HepG2 (cell line): ENCODE results near the gene ABCC8. TPM values are rescaled to one million over a fixed set of nuclear protein-coding genes. Genes with fewer than 3 reads are reported as not detected.

Experiments
- ATAC-seq: fragments of 200-7000 bp; cut with Tn5 transposase; 3 replicates; pipeline ENCODE4 v1.9.1; 2020; ENCODE audit warnings: mild to moderate bottlenecking, moderate library complexity
- BruUV-seq: library from RNA; stranded (reverse); fragments of 400-500 nt; replicated peaks from 2 replicates; lab custom pipeline; 2021; lab: Mats Ljungman, UMichigan
- CTCF ChIA-PET: fragments of 300-600 bp; formaldehyde crosslinking; extraction: SDS; loops from one replicate; lab custom pipeline; 2021; ENCODE audit warnings: low total read pairs, inconsistent platforms, low intra/inter-chr PET ratio; lab: Yijun Ruan, JAX
- POLR2A ChIA-PET: fragments of 350-600 bp; sonication (Branson Sonifier 250); formaldehyde crosslinking; loops from one replicate; lab custom pipeline; 2020; ENCODE audit warnings: antibody characterized with exemption, inconsistent platforms; lab: Yijun Ruan, JAX
- DNase-seq: peaks from one replicate; pipeline ENCODE4 v3.0.0-alpha.2; 2015; ENCODE audit warnings: low spot score
- FAIRE-seq: peaks from 3 replicates; lab custom pipeline; 2011; peaks lifted over from hg19 to GRCh38; lab: Jason Lieb, UNC
- H2AFZ ChIP-seq: one replicate; pipeline ENCODE4 v1.6.1; 2011; ENCODE audit warnings: low read length, inconsistent platforms
- H3K27ac ChIP-seq: fragments of 300-600 bp; 3 replicates; pipeline ENCODE4 v1.8.0; 2011; ENCODE audit warnings: mixed run types, mild to moderate bottlenecking, mixed read lengths, low read length, inconsistent platforms; ENCODE audit not compliant: insufficient read depth; ENCODE audit errors: extremely low read length
- H3K27me3 ChIP-seq, 2 experiments: fragments of 200-600 bp in 1 of 2; 2 replicates in 1 of 2; 3 replicates in 1 of 2; pipeline versions ENCODE4 v1.6.0 to v1.8.0; 2011; ENCODE audit warnings: low read length in 2 of 2, mild to moderate bottlenecking in 2 of 2, moderate library complexity in 2 of 2, inconsistent platforms in 1 of 2; ENCODE audit not compliant: insufficient read depth in 2 of 2, control insufficient read depth in 1 of 2
- H3K36me3 ChIP-seq, 2 experiments: fragments of 200-600 bp in 1 of 2; replicated peaks in 1 of 2; 2 replicates in 1 of 2; 3 replicates in 1 of 2; pipeline versions ENCODE4 v1.5.1 to v1.8.0; 2011; ENCODE audit warnings: low read length in 2 of 2, inconsistent platforms in 1 of 2; ENCODE audit not compliant: insufficient read depth in 2 of 2, control insufficient read depth in 1 of 2
- H3K4me1 ChIP-seq: 2 replicates; pipeline ENCODE4 v1.5.1; 2012; ENCODE audit warnings: low read length, inconsistent platforms; ENCODE audit not compliant: insufficient read depth
- H3K4me2 ChIP-seq: 2 replicates; pipeline ENCODE4 v1.6.0; 2011; ENCODE audit warnings: low read depth, low read length, inconsistent platforms
- H3K4me3 ChIP-seq, 3 experiments: fragments of 200-600 bp in 1 of 3; sonication (generic), shearing (Covaris generic) in 1 of 3; replicated peaks in 1 of 3; 2 replicates each; pipeline ENCODE4 v1.5.1; 2011 to 2016; ENCODE audit warnings: low read length in 3 of 3, inconsistent platforms in 2 of 3, low read depth in 2 of 3, mild to moderate bottlenecking in 2 of 3, control low read depth in 1 of 3, mixed read lengths in 1 of 3; ENCODE audit not compliant: insufficient read depth in 1 of 3
- H3K79me2 ChIP-seq: one replicate; pipeline ENCODE4 v1.6.1; 2011; ENCODE audit warnings: low read length, inconsistent platforms; ENCODE audit not compliant: insufficient read depth
- H3K9ac ChIP-seq: 2 replicates; pipeline ENCODE4 v1.6.0; 2011; ENCODE audit warnings: mild to moderate bottlenecking, low read depth, low read length, inconsistent platforms; ENCODE audit not compliant: insufficient read depth
- H3K9me3 ChIP-seq: 2 replicates; pipeline ENCODE4 v1.5.1; 2012; ENCODE audit warnings: mild to moderate bottlenecking, low read length
- H4K20me1 ChIP-seq: 2 replicates; pipeline ENCODE4 v1.6.0; 2011; ENCODE audit warnings: inconsistent platforms, mild to moderate bottlenecking, low read length, moderate library complexity; ENCODE audit not compliant: insufficient read depth
- FOXP1 ChIP-seq, 2 experiments: fragments of 450-650 bp in 1 of 2; IDR thresholded peaks; 2 replicates each; pipeline ENCODE4 v1.6.1; 2017 to 2018; ENCODE audit warnings: antibody characterized with exemption in 1 of 2
- MIXL1 ChIP-seq: IDR thresholded peaks from 2 replicates; pipeline ENCODE4 v1.6.1; 2016
- NFYB ChIP-seq: sonication (generic); formaldehyde crosslinking; IDR thresholded peaks from 2 replicates; pipeline ENCODE4 v1.4.0; 2020; ENCODE audit warnings: missing genetic modification reagents
- NFYC ChIP-seq: IDR thresholded peaks from 2 replicates; pipeline ENCODE4 v1.6.1; 2016; ENCODE audit warnings: missing genetic modification reagents, missing compliant biosample characterization
- RAD51 ChIP-seq: fragments of 450-650 bp; IDR thresholded peaks from 2 replicates; pipeline ENCODE4 v1.6.1; 2016; ENCODE audit warnings: borderline replicate concordance
- ZEB1 ChIP-seq: IDR thresholded peaks from 2 replicates; pipeline ENCODE4 v1.6.1; 2012; ENCODE audit warnings: mild to moderate bottlenecking, low read depth, inconsistent platforms; ENCODE audit not compliant: insufficient replicate concordance
- ZNF484 ChIP-seq: sonication (generic); formaldehyde crosslinking; IDR thresholded peaks from 2 replicates; pipeline ENCODE4 v1.5.1; 2020; ENCODE audit warnings: mild to moderate bottlenecking, low read depth, missing genetic modification reagents, borderline replicate concordance
- WGBS: methylation state at CpG from one replicate; pipeline ENCODE4 v1.1.6; 2017; ENCODE audit warnings: low lambda C conversion rate; 5-methylcytosine and 5-hydroxymethylcytosine counted together
- in situ Hi-C: cut with HindIII; loops from 2 replicates; pipeline ENCODE4 v1.10.0; 2017; ENCODE audit warnings: low pct_unique_long_range_greater_than_20kb; ENCODE audit not compliant: extremely low pct_ligation_motif_present
- intact Hi-C: fragments of 100-400 bp; cut with micrococcal nuclease; formaldehyde crosslinking; loops from one replicate; pipeline ENCODE4 v1.10.0; 2022; ENCODE audit not compliant: unreplicated experiment
- polyA plus RNA-seq, 8 experiments: library from polyadenylated mRNA; depleted of rRNA in 3 of 8; stranded (reverse) in 7 of 8; unstranded in 1 of 8; fragments of >200 nt; fragmentation: Illumina TruSeq in 4 of 8; extraction: Trizol in 4 of 8; gene quantifications; 2 replicates each; pipeline versions ENCODE4 v1.2.1 to v1.2.3, GENCODE V29; 2011 to 2016; ENCODE audit warnings: low read depth in 4 of 8, missing spikeins in 1 of 8, mixed read lengths in 1 of 8; ENCODE audit not compliant: insufficient read depth in 1 of 8
- total RNA-seq, 5 experiments: library from RNA; depleted of rRNA; stranded (reverse); fragments of >200 nt; fragmentation: Illumina TruSeq; extraction: Trizol; gene quantifications; 2 replicates each; pipeline ENCODE4 v1.2.3, GENCODE V29; 2016; ENCODE audit warnings: low read depth in 1 of 5
- TF ChIP-seq, protein P1 (sequence below), 2 experiments: sonication (generic) in 1 of 2; formaldehyde crosslinking in 1 of 2; IDR thresholded peaks; 2 replicates each; pipeline versions ENCODE4 v1.5.1 to v1.6.1; 2011 to 2020; ENCODE audit warnings: borderline replicate concordance in 1 of 2, low read depth in 1 of 2, low read length in 1 of 2, mild to moderate bottlenecking in 1 of 2, missing genetic modification reagents in 1 of 2, moderate library complexity in 1 of 2
- TF ChIP-seq, protein P2 (sequence below): sonication (generic); formaldehyde crosslinking; IDR thresholded peaks from 2 replicates; pipeline ENCODE4 v1.9.0; 2021; ENCODE audit warnings: missing genetic modification reagents, borderline replicate concordance
- TF ChIP-seq, protein P3 (sequence below): sonication (generic); formaldehyde crosslinking; IDR thresholded peaks from 2 replicates; pipeline ENCODE4 v1.4.0; 2020; ENCODE audit warnings: missing genetic modification reagents

ABCC8 gene
- total and polyA plus RNA-seq, 2 of the 13 experiments (the other 11 are each of a cell fraction or from before 2014, with no cell fraction given), result not detected

DNA sequence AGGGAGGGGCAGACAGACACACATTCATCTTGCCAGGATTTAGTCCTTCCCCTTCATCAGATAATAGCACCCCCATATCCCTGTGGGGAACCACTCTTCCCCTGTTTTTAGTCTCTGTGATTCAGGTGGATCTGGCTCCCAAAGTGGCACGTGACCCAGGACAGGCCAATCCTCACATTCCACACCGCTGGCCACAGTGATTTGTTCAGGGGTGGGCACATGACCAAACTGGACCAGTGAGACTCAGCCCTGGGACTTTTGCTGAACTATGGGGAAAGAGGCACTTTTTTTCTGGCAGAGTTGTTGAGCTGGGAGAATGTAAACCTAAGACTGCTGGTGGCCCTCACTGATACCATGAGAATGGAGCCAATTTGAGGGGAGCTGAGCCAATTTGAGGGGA is 69.1 kb downstream of the ABCC8 start:
- no peaks in the 10 kb centered on the region for H4K20me1 ChIP-seq
- in situ Hi-C loops (no loop called here), intact Hi-C loops (no loop called here)
- no peaks in the 10 kb centered on the region for H3K36me3 ChIP-seq
- H3K4me1 ChIP-seq, result peaks cover 14% of the 10 kb centered on the region
- TF ChIP-seq, protein P1, sequence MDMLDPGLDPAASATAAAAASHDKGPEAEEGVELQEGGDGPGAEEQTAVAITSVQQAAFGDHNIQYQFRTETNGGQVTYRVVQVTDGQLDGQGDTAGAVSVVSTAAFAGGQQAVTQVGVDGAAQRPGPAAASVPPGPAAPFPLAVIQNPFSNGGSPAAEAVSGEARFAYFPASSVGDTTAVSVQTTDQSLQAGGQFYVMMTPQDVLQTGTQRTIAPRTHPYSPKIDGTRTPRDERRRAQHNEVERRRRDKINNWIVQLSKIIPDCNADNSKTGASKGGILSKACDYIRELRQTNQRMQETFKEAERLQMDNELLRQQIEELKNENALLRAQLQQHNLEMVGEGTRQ (IDR thresholded peaks at IDR 0.05; ENCODE audit: low read depth, low read length), result peak; percentile 55
- TF ChIP-seq, protein P1 (CRISPR knock-in tag; IDR thresholded peaks at IDR 0.05; ENCODE audit: borderline replicate concordance), result no peak
- TF ChIP-seq FOXP1 (IDR thresholded peaks at IDR 0.05) (no peak), FOXP1 (CRISPR knock-in tag; IDR thresholded peaks at IDR 0.05) (no peak), ZEB1 (no peak), NFYC (CRISPR knock-in tag) (peak; percentile 24; the same call in 1 of the 2 replicates), RAD51 (0 out of 2 replicates have a peak, but pooled peaks have one; percentile 33), NFYB (CRISPR knock-in tag) (peak; percentile 28; the same call in 1 of the 2 replicates)
- H3K9ac ChIP-seq, result no peak overlapping the region
- no peak for FAIRE-seq
- H3K9me3 ChIP-seq, result no peaks in the 10 kb centered on the region
- ATAC-seq, result no peak
- H3K27ac ChIP-seq, result no peak overlapping the region
- no peak overlapping the region for H2AFZ ChIP-seq
- WGBS, result 0% methylated on average over 2 of the region's 2 CpGs
- no peak overlapping the region for H3K4me3 ChIP-seq
- H3K4me2 ChIP-seq, result no peak overlapping the region
- CTCF ChIA-PET, result no interaction called here
- H3K79me2 ChIP-seq, result no peaks in the 10 kb centered on the region
- DNase-seq, result no peak
- no TSS peak for BruUV-seq
- POLR2A ChIA-PET, result no interaction called here
- H3K27me3 ChIP-seq, result 0 out of 5 replicates have a peak, but pooled peaks cover 0 to 3% of the 10 kb centered on the region in 2 experiments

DNA sequence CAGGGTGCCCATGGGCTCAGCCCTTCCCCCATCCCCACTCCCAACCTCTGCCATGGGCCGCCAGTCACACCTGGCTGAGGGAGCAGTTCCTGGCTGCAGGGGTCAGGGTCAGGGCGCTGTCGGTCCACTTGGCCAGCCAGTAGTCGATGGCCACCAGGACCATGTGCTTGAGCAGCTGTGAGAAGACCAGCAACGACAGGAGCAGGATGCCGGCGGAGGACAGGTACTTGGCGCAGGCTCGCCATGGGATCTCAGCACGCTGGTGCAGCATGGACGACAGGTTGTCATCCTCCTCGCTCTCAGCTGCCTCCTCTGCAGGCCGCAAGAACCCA is 69.9 kb downstream of the ABCC8 start:
- no peaks in the 10 kb centered on the region for H3K79me2 ChIP-seq
- no TSS peak for BruUV-seq
- DNase-seq (no peak), ATAC-seq (no peak), FAIRE-seq (no peak)
- H3K9ac ChIP-seq, result no peak overlapping the region
- H4K20me1 ChIP-seq, result no peaks in the 10 kb centered on the region
- ChIA-PET CTCF (no interaction called here), POLR2A (no interaction called here)
- 0 out of 5 replicates have a peak, but pooled peaks cover 0 to 8% of the 10 kb centered on the region in 2 experiments for H3K27me3 ChIP-seq
- no peak overlapping the region for H3K4me3 ChIP-seq
- peaks cover 14% of the 10 kb centered on the region for H3K4me1 ChIP-seq
- no peak overlapping the region for H2AFZ ChIP-seq
- in situ Hi-C loops, result no loop called here
- no peaks in the 10 kb centered on the region for H3K9me3 ChIP-seq
- no peak overlapping the region for H3K27ac ChIP-seq
- H3K4me2 ChIP-seq, result no peak overlapping the region
- TF ChIP-seq ZNF484 (no peak), MIXL1 (CRISPR knock-in tag) (no peak)
- TF ChIP-seq, protein P2, sequence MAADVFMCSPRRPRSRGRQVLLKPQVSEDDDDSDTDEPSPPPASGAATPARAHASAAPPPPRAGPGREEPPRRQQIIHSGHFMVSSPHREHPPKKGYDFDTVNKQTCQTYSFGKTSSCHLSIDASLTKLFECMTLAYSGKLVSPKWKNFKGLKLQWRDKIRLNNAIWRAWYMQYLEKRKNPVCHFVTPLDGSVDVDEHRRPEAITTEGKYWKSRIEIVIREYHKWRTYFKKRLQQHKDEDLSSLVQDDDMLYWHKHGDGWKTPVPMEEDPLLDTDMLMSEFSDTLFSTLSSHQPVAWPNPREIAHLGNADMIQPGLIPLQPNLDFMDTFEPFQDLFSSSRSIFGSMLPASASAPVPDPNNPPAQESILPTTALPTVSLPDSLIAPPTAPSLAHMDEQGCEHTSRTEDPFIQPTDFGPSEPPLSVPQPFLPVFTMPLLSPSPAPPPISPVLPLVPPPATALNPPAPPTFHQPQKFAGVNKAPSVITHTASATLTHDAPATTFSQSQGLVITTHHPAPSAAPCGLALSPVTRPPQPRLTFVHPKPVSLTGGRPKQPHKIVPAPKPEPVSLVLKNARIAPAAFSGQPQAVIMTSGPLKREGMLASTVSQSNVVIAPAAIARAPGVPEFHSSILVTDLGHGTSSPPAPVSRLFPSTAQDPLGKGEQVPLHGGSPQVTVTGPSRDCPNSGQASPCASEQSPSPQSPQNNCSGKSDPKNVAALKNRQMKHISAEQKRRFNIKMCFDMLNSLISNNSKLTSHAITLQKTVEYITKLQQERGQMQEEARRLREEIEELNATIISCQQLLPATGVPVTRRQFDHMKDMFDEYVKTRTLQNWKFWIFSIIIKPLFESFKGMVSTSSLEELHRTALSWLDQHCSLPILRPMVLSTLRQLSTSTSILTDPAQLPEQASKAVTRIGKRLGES, result no peak
- TF ChIP-seq, protein P3, sequence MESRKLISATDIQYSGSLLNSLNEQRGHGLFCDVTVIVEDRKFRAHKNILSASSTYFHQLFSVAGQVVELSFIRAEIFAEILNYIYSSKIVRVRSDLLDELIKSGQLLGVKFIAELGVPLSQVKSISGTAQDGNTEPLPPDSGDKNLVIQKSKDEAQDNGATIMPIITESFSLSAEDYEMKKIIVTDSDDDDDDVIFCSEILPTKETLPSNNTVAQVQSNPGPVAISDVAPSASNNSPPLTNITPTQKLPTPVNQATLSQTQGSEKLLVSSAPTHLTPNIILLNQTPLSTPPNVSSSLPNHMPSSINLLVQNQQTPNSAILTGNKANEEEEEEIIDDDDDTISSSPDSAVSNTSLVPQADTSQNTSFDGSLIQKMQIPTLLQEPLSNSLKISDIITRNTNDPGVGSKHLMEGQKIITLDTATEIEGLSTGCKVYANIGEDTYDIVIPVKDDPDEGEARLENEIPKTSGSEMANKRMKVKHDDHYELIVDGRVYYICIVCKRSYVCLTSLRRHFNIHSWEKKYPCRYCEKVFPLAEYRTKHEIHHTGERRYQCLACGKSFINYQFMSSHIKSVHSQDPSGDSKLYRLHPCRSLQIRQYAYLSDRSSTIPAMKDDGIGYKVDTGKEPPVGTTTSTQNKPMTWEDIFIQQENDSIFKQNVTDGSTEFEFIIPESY, result peak; percentile 40; the same call in 1 of the 2 replicates
- intact Hi-C loops, result no loop called here
- WGBS, result 68% methylated on average over 9 of the region's 13 CpGs
- no peaks in the 10 kb centered on the region for H3K36me3 ChIP-seq
